ENCODE results near the gene TGFBI.

Gene TGFBI

GRCh38 chr5:135990528-135991255, 38.1 kb upstream of the TGFBI start:
- Histone ChIP-seq H3K27me3 (no peaks in the 10 kb centered on the region), H3K4me1 (peaks cover 8% of the 10 kb centered on the region), H4K20me1 (no peaks in the 10 kb centered on the region), H3K9ac (no peak overlapping the region), H3K27ac (no peak overlapping the region), H3K4me3 (no peak overlapping the region), H3K9me3 (no peaks in the 10 kb centered on the region), H3K36me3 (no peaks in the 10 kb centered on the region), H3K4me2 (no peak overlapping the region)
- TF ChIP-seq Cebpa-rat (IDR thresholded peaks at IDR 0.05) = no peak

GRCh38 chr5:135991429-135991828, 37.4 kb upstream of the TGFBI start:
- Histone ChIP-seq H3K4me1 (peaks cover 16% of the 10 kb centered on the region), H3K4me3 (no peak overlapping the region), H3K9ac (no peak overlapping the region), H3K36me3 (no peaks in the 10 kb centered on the region), H3K4me2 (no peak overlapping the region), H3K27me3 (no peaks in the 10 kb centered on the region), H3K9me3 (no peaks in the 10 kb centered on the region), H4K20me1 (no peaks in the 10 kb centered on the region), H3K27ac (no peak overlapping the region)
- no peak for TF ChIP-seq Cebpa-rat (IDR thresholded peaks at IDR 0.05)

GRCh38 chr5:135993335-135993879, 35.4 kb upstream of the TGFBI start:
- H3K9ac ChIP-seq = no peak overlapping the region
- H3K36me3 ChIP-seq = no peaks in the 10 kb centered on the region
- 0 out of 2 replicates have a peak overlapping the region, but pooled peaks have one; percentile 3 for H3K4me2 ChIP-seq
- no peaks in the 10 kb centered on the region for H4K20me1 ChIP-seq
- peaks cover 20% of the 10 kb centered on the region for H3K4me1 ChIP-seq
- no peak for TF ChIP-seq Cebpa-rat (IDR thresholded peaks at IDR 0.05)
- H3K4me3 ChIP-seq = no peak overlapping the region
- no peaks in the 10 kb centered on the region for H3K9me3 ChIP-seq
- no peaks in the 10 kb centered on the region for H3K27me3 ChIP-seq
- H3K27ac ChIP-seq = no peak overlapping the region

GRCh38 chr5:135993880-135994636, 34.7 kb upstream of the TGFBI start:
- peaks cover 20% of the 10 kb centered on the region for H3K4me1 ChIP-seq
- no peak overlapping the region for H3K27ac ChIP-seq
- TF ChIP-seq Cebpa-rat (IDR thresholded peaks at IDR 0.05) = no peak
- H3K27me3 ChIP-seq = no peaks in the 10 kb centered on the region
- H3K36me3 ChIP-seq = no peaks in the 10 kb centered on the region
- H3K9ac ChIP-seq = no peak overlapping the region
- no peak overlapping the region for H3K4me3 ChIP-seq
- H3K4me2 ChIP-seq = 0 out of 2 replicates have a peak overlapping the region, but pooled peaks have one; percentile 3
- H3K9me3 ChIP-seq = no peaks in the 10 kb centered on the region
- no peaks in the 10 kb centered on the region for H4K20me1 ChIP-seq

- Histone ChIP-seq H3K27me3 (no peaks in the 10 kb centered on the region), H4K20me1 (no peaks in the 10 kb centered on the region), H3K9ac (no peak overlapping the region), H3K4me1 (peaks cover 26% of the 10 kb centered on the region), H3K4me2 (peak overlapping the region; percentile 58), H3K27ac (no peak overlapping the region), H3K9me3 (no peaks in the 10 kb centered on the region), H3K36me3 (no peaks in the 10 kb centered on the region), H3K4me3 (no peak overlapping the region)
- TF ChIP-seq Cebpa-rat (IDR thresholded peaks at IDR 0.05) = no peak
These were observed 32.8 kb upstream of the TGFBI start for GRCh38 chr5:135995976-135996375.

GRCh38 chr5:135996611-135997010, 32.2 kb upstream of the TGFBI start:
- Histone ChIP-seq H3K9me3 (no peaks in the 10 kb centered on the region), H3K4me2 (peak overlapping the region; percentile 58), H3K4me3 (no peak overlapping the region), H3K4me1 (peaks cover 26% of the 10 kb centered on the region), H3K27ac (no peak overlapping the region), H3K36me3 (no peaks in the 10 kb centered on the region), H3K9ac (no peak overlapping the region), H4K20me1 (no peaks in the 10 kb centered on the region), H3K27me3 (no peaks in the 10 kb centered on the region)
- no peak for TF ChIP-seq Cebpa-rat (IDR thresholded peaks at IDR 0.05)

GRCh38 chr5:135997673-135998335, 31.0 kb upstream of the TGFBI start:
- Histone ChIP-seq H3K4me1 (peaks cover 26% of the 10 kb centered on the region), H3K4me3 (no peak overlapping the region), H3K9ac (no peak overlapping the region), H3K27me3 (no peaks in the 10 kb centered on the region), H3K9me3 (no peaks in the 10 kb centered on the region), H3K4me2 (no peak overlapping the region), H3K27ac (no peak overlapping the region), H3K36me3 (no peaks in the 10 kb centered on the region), H4K20me1 (no peaks in the 10 kb centered on the region)
- TF ChIP-seq Cebpa-rat (IDR thresholded peaks at IDR 0.05) = no peak

- no peak overlapping the region for H3K4me2 ChIP-seq
- H3K4me3 ChIP-seq = no peak overlapping the region
- TF ChIP-seq Cebpa-rat (IDR thresholded peaks at IDR 0.05) = no peak
- H3K27ac ChIP-seq = no peak overlapping the region
- no peaks in the 10 kb centered on the region for H4K20me1 ChIP-seq
- no peak overlapping the region for H3K9ac ChIP-seq
- no peaks in the 10 kb centered on the region for H3K36me3 ChIP-seq
- H3K4me1 ChIP-seq = peaks cover 20% of the 10 kb centered on the region
- no peaks in the 10 kb centered on the region for H3K27me3 ChIP-seq
- H3K9me3 ChIP-seq = no peaks in the 10 kb centered on the region
These were observed 29.9 kb upstream of the TGFBI start for GRCh38 chr5:135998889-135999288.

- no peak for TF ChIP-seq Cebpa-rat (IDR thresholded peaks at IDR 0.05)
- H3K4me3 ChIP-seq = no peak overlapping the region
- no peaks in the 10 kb centered on the region for H3K9me3 ChIP-seq
- no peaks in the 10 kb centered on the region for H3K36me3 ChIP-seq
- H3K9ac ChIP-seq = no peak overlapping the region
- no peak overlapping the region for H3K27ac ChIP-seq
- H3K4me1 ChIP-seq = peaks cover 18% of the 10 kb centered on the region
- H3K4me2 ChIP-seq = 0 out of 2 replicates have a peak overlapping the region, but pooled peaks have one; percentile 2
- no peaks in the 10 kb centered on the region for H4K20me1 ChIP-seq
- no peaks in the 10 kb centered on the region for H3K27me3 ChIP-seq
These were observed 29.2 kb upstream of the TGFBI start for GRCh38 chr5:135999406-136000139.
